GM19025 (cell line): ENCODE data around the gene RAB11FIP3.

Experiments
- ATAC-seq: cut with Tn5 transposase; IDR thresholded peaks from one replicate; pipeline ENCODE4 v1.9.1; 2021; ENCODE audit warnings: mild to moderate bottlenecking, low read depth, moderate library complexity; ENCODE audit not compliant: unreplicated experiment

The RAB11FIP3 gene

DNA sequence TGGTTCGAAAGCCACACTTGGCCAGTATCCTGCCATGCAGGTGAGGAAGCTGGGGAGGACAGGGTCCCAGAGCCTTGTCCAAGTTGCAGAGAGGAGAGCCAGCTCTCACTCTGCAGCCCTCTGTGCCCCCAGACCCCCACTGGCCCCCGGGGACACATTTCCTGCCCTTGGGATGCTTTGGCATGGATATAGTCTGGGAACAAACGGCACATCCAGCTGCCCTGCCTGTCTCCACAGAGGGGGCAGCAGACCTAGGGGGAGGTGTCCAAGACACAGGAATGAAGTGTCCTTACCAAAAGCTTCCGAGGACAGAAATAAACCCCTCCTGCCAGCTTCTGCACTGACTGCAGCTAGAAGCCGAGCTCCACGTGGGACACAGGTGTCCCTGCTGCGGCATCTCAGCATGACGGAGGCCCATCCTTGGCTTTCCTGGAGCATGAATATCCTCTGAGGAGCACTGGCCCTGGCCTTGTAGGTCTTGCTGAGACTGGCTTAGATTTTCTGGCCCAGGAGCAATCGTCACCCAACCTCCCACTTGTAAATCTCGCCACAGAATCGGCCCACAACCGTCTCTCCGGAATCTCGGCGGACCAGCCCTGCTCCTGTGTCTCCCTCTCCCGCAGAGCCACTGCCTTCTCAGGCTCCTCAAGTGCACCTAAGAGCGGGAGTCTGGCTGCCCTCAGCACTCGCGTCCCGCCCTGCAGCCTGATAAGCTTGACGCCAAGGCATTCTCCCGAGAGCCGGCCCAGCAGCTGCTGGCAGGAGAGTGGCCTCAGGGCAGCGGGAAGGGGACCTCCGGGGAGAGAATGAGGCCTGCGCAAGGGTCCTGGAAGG, 100.9 kb downstream of the RAB11FIP3 start:
- no peak for ATAC-seq

DNA sequence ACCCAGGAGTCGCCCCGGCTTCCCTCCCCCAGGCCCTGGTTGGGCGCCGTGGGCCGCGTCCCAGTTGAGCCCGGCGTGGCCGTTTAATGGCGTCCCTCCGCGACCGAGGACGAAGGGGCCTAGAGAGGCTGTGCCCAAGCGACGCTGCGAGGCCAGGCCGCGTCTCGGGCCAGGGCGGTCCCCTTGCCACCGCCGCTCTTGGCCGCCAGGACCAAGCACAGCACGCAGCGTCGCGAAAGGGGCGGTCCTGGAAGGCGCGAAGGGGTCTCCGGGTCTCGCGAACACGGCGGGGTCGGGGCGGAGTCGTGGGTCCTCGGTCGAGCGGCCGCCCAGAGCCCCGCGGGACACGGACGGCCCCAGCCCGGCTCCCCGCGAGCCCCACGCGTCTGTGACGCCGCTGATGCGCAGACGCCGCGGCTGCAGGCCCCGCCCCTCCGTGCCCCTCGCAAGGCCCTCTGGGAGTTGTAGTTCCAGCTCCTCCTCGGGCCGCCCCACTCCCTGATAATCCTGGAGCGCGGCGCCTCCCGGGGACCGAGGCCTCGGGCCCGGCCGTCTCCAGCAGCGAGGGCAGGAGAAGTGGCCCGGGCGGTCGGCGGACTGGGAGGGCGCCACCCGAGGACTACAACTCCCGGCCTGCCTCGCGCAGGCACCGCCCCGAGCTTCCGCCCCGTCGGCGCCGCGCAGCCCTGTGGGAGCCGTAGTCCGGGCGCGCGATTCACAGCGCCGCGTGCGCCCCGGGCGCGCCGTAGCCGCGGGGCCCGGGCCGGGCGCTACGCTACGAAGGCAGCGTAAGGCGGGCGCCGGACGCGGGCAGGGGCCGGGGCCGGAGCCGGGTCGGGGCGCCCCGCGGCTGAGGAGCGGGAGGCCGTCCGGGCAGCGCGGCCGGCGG, 101.8 kb downstream of the RAB11FIP3 start, which contains the start of gene CAPN15:
Gene CAPN15, plus strand, starts transcription at position 698 of the 889 bp plus-strand sequence. CDS start 19,127 bp downstream, outside the sequence.
- peak; percentile 60 for ATAC-seq

GRCh38 chr16:528111-529011, 102.9 kb downstream of the RAB11FIP3 start:
- peak; percentile 3 for ATAC-seq

DNA sequence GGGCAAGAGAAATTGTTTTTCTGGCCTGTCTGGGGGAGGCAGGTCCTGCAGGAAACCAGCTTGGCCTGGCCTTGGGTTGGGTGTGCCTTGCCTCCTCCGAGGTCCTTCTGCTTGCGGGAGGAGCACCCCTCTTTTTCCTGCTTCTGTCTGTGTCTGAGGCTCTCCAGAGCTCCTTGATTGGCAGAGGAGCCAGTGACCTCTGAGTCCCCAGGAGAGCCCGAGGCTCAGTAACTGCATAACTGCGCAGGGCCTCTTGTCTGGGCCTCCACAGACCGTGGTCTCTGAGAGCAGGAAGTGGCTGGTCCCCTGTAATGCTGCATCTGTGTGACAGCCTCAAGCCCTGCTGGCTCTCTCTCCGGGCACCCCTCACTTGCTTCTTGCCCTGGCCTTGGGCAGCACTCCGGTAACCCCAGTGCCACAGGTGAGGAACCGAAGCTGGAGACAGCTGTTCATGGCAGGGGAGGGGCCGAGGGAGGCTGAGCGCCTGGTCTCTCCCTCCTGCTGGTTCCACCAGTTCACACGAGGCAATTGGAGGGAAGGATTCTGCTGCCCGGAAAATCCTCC, 103.6 kb downstream of the RAB11FIP3 start:
- ATAC-seq: no peak

GRCh38 chr16:530111-530817, 104.8 kb downstream of the RAB11FIP3 start:
- ATAC-seq: no peak

DNA sequence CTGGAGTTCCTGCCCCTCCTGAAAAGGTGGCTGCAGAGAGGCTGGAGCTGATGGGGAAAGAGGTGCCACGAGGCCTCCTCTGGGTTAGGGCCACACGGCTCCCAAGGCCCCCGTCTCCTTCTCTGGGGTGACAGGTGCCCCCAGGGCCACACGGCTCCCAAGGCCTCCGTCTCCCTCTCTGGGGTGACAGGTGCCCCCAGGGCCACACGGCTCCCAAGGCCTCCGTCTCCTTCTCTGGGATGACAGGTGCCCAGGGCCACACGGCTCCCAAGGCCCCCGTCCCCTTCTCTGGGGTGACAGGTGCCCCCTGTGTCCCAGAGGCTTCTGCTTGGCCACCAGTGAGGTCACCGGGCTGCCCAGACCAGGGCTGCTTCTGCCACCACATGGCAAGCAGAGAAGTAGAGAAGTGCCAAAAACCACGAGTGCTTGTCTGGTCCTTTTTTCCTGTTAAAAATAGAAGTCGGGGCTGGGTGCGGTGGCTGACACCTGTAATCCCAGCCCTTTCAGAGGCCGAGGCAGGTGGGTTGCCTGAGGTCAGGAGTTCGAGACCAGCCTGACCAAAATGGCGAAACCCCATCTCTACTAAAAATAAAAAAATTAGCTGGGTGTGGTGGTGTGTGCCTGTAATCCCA, 106.2 kb downstream of the RAB11FIP3 start:
- no peak for ATAC-seq

DNA sequence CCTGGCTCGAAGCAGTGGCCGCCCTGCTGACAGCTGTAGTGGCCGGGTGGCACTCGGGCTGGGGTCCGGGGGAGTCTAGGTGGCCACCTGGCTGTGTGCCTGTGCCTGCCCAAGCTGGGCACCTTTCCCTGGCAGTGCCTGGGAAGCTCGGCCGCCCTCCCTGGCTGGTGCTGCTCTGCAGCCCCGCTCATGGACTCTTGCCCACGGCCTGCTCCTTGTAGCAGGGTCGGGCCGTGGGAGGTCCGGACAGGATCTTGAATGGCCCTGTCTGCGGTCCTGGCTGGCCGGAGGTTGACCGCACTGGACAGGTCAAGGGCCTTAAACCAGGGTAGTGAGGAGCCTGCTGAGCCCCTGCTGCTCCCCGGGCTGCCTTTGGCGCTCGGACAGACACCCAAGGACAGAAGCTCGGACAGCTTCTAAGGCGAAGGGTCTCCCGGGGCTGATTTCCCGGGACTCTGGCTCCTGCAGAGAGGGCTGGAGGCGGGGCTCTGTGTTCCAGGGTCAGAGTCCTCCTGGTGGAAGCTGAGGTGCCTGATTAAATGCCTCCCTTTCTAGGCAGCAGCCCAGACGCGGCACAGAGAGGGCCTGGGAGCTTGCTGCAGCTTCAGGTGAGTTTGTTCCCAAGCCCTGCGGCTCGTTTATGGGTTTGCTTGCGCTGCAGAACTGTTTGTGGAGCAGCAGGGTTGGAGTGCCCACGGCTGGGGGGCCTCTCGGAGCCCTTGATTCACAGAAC, 108.1 kb downstream of the RAB11FIP3 start:
- no peak for ATAC-seq

- ATAC-seq: no peak
Measured at GRCh38 chr16:534135-534534, 108.7 kb downstream of the RAB11FIP3 start.

- ATAC-seq: no peak
Measured at GRCh38 chr16:534856-535445, 109.5 kb downstream of the RAB11FIP3 start.

DNA sequence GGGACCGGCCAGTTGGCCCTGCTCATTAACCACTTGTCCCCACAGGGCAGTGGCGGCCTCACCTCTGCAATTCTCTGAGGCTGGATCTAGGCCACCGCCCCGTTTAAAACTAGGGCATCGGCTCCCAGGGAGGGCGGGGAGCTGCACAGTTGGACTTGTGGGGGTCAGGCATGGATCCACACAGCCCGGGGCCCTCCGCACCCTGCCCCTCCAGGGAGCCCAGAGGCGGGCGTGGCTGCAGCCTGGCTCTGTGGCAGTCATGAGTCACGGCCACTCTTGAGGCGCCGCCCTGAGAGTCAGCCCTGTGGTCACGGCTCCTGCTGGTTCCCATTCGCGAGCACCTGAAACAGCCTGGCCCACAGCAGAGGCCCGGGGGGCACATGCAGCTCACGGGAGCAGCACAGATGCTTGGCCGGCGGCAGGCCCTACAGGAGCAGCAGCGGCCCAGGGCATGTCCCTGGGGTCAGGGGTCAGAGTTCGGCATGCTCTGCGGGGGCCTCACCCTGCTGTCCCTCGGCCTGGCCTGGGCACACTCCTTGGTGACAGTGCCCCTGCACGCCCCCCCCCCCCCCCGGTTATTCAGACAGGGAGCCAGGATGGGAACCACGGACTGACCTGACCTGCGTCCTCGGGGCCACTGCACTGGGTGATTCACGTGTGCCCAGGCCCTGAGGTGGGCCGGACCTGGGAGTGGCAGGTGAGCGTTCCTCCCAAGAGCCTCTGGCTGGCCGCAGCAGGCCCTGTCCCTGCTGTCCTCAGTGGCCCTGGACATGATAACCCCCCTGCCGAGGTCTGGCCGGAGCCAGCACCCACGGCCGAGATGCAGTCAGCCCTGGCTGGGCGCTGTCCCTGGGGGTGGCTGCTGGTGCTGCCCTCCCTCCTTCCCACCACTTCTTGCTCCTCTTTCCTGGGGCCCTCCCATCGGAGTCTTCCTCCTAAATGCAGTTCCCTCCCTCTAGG, 110.3 kb downstream of the RAB11FIP3 start:
- no peak for ATAC-seq

DNA sequence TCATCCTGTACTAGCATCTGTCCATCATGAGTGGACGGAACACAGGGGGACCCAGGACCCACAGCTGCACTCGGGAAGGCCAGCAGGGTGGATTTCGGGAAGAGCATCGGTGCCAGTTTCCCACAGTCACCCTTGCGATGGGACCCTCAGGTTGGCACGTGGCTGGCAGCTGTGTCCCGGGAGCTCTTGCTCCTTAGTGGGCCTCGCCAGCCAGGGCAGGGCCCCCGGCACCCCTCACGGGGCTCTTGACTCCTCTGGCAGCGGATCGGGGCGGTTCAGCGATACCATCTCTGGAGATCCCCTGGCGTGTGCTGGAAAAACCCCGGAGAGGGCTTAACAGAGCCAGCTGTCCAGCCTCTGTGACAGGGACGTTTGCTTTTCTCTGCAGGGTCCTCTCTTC, 111.3 kb downstream of the RAB11FIP3 start:
- no peak for ATAC-seq

GRCh38 chr16:537415-538335, 112.2 kb downstream of the RAB11FIP3 start:
- ATAC-seq: no peak

DNA sequence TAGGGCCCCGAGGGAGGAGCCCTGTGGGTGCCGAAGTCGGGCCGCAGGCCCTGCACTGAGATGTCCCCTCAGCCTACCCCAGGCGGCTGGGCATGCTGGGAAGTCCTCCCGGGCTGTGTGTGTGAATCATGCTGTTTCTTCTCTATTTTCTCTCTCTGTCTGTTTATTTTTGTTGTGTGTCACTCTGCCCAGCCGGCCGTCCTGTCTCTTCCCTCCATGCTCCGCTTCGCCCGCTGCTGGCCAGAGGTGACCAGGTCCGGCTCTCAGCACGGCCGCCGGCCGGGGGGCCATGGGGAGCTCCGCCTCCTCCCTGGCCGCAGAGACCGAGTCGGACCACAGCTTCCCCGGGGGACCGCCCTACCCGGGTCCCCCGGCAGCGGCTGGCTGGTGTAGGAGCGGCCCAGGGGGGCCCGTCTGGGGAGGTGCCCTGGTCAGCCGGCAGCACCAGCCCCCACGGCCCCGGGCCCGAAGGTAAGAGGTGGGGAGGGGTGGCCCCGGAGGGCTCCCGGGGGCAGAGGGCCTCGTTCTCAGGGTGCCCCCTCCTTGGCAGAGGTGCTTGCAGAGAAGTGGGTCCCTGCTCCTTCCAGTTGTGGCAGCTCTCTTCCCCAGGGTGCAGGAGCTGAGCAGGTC, 114.6 kb downstream of the RAB11FIP3 start:
- no peak for ATAC-seq

DNA sequence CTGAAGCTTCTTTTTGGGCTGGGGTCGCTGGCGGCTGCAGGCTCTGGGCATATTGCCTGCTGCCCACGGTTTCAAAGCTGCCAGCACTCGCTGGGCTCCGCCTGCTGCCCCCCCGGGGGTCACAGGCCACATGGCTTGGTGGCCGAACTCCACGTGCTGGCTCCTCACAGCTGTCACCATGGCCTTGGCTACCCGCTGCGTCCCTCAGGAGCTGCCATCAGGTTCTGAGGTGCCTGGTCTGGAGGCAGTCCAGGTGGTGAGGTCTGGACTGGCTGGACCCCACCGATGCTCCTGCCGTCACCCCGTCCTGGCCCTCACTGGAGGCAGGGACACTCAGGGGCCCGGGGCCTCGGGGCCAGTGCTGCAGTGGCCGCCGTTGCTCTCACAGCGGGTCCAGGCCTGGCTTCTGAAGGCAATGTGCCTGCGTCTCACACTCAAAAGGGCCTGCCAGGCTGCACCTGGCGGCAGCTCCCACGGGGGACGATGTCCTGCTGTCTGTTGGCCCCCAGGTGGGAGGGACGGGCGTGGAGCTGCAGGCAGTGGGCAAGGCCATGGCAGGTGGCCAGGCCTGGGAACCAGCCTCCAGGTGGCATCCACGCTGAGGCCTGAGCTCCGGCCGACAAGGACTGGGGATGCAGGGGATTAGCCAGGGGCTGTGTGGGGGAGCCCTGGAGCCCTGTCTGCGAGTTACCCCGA, 115.3 kb downstream of the RAB11FIP3 start:
- ATAC-seq: no peak
